GM13976 (cell line): ENCODE results near the gene OS9.
A peak's percentile ranks its signal among the peaks of the same experiment; 100 is the strongest.

ENCODE experiments used
- DNase-seq: peaks from one replicate; pipeline ENCODE4 v3.0.0; 2012; ENCODE audit warnings: low spot score
- in situ Hi-C: fragments of 300-500 bp; cut with MboI; formaldehyde crosslinking; loops from one replicate; pipeline ENCODE4 v1.12.0; 2022; ENCODE audit warnings: low sequenced_read_pairs, mixed read lengths, inconsistent platforms; ENCODE audit not compliant: unreplicated experiment
- TF ChIP-seq, protein P1 (sequence below): IDR thresholded peaks from 2 replicates; pipeline ENCODE4 v1.5.1; 2012; ENCODE audit warnings: borderline replicate concordance, mild to moderate bottlenecking; ENCODE audit not compliant: insufficient read depth; ENCODE audit errors: extremely low read depth, missing control alignments, control extremely low read depth

Gene OS9

DNA sequence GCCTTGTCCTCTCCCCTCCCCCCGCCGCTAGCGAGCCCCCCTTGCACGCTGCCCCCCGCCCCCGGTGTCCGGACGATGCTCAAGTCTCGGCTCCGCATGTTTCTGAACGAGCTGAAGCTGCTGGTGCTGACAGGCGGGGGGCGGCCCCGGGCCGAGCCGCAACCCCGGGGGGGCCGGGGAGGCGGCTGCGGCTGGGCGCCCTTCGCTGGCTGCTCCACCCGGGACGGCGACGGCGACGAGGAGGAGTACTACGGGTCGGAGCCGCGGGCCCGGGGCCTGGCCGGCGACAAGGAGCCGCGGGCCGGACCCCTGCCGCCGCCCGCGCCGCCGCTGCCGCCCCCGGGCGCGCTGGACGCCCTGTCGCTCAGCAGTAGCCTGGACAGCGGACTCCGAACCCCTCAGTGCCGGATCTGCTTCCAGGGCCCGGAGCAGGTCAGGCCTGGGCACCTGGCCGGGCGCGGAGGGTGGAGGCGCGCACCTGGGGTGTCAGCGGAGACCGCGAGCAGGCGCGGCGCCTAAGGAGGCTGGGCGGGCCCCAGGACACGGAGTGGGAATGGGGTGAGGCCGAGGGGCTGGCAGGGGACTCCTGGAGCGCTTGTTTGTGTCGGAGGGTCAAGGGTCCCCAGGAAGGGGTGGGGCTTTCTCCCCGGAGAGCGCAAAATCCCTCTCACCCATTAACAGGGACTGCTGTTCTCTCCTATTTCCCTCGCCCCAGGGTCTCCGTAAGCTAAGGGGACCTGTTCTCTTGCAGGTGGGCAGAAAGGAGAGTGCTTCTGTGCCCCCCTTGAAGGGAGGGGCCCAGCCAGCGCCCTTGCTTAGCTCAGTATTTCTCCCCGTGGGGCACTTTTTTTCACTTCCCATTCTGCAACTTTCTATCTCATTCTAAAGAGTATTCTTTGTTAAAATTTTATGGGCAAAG is 61.8 kb downstream of the OS9 start:
- TF ChIP-seq, protein P1, sequence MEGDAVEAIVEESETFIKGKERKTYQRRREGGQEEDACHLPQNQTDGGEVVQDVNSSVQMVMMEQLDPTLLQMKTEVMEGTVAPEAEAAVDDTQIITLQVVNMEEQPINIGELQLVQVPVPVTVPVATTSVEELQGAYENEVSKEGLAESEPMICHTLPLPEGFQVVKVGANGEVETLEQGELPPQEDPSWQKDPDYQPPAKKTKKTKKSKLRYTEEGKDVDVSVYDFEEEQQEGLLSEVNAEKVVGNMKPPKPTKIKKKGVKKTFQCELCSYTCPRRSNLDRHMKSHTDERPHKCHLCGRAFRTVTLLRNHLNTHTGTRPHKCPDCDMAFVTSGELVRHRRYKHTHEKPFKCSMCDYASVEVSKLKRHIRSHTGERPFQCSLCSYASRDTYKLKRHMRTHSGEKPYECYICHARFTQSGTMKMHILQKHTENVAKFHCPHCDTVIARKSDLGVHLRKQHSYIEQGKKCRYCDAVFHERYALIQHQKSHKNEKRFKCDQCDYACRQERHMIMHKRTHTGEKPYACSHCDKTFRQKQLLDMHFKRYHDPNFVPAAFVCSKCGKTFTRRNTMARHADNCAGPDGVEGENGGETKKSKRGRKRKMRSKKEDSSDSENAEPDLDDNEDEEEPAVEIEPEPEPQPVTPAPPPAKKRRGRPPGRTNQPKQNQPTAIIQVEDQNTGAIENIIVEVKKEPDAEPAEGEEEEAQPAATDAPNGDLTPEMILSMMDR: no peak
- peak; percentile 61 for DNase-seq
- in situ Hi-C loops: no loop called here

DNA sequence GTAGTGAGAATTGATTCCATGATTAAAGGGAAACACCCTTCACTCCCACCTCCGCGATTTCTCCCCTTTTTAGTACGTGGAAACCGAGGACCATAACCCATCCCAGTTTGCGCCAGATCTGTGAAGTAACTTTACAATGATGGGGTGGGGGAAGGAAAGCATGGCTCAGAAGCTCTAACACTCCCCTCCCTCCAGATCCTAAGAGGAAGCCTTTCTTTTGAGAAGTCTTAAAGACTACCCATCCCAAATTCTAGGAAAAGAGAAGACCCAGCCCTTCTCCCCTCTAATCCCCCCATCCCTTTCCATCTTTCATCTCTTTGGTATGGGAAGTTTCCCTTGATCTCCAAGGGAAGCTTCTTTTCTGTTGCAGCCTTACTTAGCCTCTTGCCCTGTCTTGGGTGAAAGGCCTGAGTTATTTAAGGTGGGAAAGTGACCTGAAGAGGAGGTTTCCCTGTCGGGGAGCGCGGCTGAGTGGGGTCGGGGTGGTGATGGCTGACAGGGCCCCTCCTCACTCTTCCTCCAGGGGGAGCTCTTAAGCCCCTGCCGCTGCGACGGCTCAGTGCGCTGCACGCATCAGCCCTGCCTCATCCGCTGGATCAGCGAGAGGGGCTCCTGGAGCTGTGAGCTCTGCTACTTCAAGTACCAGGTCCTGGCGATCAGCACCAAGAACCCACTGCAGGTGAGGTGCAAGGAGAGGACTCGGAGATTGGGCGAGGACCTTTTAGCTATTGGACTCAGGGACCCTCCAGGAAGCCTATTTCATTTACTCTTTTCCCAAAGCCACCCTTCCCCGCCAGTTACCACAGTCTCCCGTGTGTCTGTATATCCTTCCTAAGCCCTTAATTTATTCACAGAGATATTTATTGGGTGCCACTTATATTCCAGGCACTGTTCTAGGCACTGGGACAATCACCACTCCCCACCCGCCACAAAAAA is 62.7 kb downstream of the OS9 start:
- DNase-seq: peak; percentile 84
- TF ChIP-seq, protein P1: peak; percentile 93
- in situ Hi-C loops: no loop called here

DNA sequence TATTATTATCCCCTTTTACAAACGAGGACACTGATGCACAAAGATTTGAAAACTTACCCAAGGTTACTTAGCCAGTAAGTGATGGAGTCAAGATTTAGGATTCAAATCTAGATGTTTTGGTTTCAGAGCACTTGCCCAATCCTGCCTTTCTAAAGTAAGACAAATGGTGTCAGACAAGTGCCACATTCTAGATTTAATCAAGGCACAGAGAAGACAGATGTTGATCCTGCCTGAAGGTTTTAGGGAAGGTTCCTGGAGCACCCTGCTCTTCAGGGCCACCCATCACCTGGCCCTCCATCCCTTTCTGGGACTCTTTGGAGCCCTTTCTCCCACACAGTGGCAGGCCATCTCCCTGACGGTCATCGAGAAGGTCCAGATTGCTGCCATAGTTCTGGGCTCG is 63.8 kb downstream of the OS9 start:
- in situ Hi-C loops: no loop called here
- DNase-seq: no peak
- TF ChIP-seq, protein P1: no peak

DNA sequence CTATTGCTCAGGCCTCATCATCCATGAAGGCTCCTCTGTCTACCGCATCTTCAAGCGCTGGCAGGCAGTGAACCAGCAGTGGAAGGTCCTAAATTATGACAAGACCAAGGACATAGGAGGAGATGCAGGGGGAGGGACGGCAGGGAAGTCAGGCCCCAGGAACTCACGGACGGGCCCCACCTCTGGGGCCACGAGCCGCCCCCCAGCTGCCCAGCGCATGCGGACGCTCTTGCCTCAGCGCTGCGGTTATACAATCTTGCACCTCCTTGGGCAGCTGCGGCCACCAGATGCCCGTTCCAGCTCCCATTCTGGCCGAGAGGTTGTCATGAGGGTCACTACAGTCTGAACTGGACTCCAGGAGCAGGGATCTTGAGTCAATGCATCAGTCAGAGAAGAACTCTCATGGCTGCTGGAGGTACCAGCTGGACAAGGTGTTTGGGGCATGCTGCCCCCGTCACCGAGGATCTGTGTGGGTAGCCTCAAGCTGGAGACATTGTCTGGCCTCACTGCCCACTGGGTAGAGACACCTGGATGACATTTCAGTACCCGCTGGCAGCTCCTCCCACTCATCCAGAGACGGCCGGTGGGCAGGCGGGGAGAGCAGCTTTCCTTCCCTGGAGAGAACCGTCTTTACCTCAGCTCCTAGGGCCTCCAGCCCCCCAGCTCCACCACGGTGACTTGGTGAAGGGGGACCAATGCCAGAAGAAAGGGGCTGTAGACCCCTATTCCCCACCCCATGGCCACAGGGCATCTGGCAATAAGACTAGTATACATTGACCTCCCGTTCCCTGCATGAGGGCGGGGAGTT is 64.8 kb downstream of the OS9 start:
- no peak for DNase-seq
- TF ChIP-seq, protein P1: no peak
- in situ Hi-C loops: no loop called here

DNA sequence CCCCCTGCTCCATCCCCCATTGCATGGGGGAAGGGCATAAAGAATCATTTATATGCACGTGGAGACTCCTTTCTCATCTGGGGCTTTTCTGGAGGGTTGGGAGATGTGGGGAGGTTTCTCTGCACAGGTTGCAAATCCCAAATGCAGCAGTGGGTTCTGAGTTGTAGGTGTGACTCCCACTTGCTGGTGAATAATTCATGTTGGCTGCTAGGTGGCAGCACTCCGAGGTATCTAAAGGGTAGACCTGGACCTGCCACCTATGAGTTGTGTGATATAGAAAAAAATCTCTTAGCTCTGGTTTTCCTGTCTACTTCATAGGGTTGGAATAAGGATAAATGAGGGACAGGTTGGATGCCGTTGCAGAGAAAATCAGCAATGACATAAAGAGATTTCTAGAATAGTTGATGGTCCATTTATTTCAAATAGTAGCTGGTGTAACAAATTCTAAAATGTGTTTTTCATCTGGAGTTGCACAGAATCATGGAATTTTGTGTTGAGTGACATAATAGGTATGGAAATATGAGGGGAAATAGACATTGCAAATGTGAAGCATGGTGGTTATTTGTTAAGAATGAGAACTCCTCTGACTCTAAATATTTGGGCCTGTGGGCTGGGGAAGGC is 65.5 kb downstream of the OS9 start:
- DNase-seq: no peak
- in situ Hi-C loops: no loop called here
- TF ChIP-seq, protein P1: peak; percentile 36
